A549 (cell line): ENCODE measurements around the gene CLHC1. TPM values are rescaled to one million over a fixed set of nuclear protein-coding genes. Genes with fewer than 3 reads are reported as not detected.
A peak's percentile ranks its signal among the peaks of the same experiment; 100 is the strongest.

Experiments
- ATAC-seq, 2 experiments: fragments of 200-7000 bp in 1 of 2; fragments of >200 bp in 1 of 2; cut with Nextera tagmentation in 1 of 2; cut with Tn5 transposase in 1 of 2; 3 replicates each; pipeline versions ENCODE4 v1.8.0 to v1.9.1; 2018 to 2020; ENCODE audit warnings: mild to moderate bottlenecking in 1 of 2, moderate library complexity in 1 of 2
- CTCF ChIA-PET: fragments of 300-600 bp; sonication (Branson Sonifier 250); formaldehyde crosslinking; extraction: SDS; loops from one replicate; lab custom pipeline; 2021; ENCODE audit warnings: antibody characterized with exemption, inconsistent platforms; lab: Yijun Ruan, JAX
- POLR2A ChIA-PET: fragments of 350-600 bp; formaldehyde crosslinking; extraction: SDS; loops from one replicate; lab custom pipeline; 2021; ENCODE audit warnings: antibody characterized with exemption, inconsistent platforms; lab: Yijun Ruan, JAX
- DNase-seq, 2 experiments: peaks; one replicate each; pipeline versions ENCODE4 v3.0.0 to v3.0.0-alpha.2; 2011 to 2016; ENCODE audit warnings: low read depth in 1 of 2, low spot score in 1 of 2
- FAIRE-seq: peaks from 2 replicates; lab custom pipeline; 2011; peaks lifted over from hg19 to GRCh38; lab: Jason Lieb, UNC
- H3K27ac ChIP-seq, 2 experiments: fragments of >200 bp; sonication (Bioruptor Twin); formaldehyde crosslinking; 3 replicates each; pipeline ENCODE4 v1.5.1; 2016 to 2017
- H3K4me1 ChIP-seq: fragments of >200 bp; sonication (Bioruptor Twin); formaldehyde crosslinking; 3 replicates; pipeline ENCODE4 v1.6.1; 2016
- H3K4me2 ChIP-seq: fragments of >200 bp; sonication (Bioruptor Twin); formaldehyde crosslinking; 3 replicates; pipeline ENCODE4 v1.6.1; 2016
- H3K4me3 ChIP-seq: fragments of >200 bp; sonication (Bioruptor Twin); formaldehyde crosslinking; 3 replicates; pipeline ENCODE4 v1.5.1; 2016
- H3K9me3 ChIP-seq: fragments of >200 bp; sonication (Bioruptor Twin); formaldehyde crosslinking; 3 replicates; pipeline ENCODE4 v1.6.1; 2016
- ATOH8 ChIP-seq: fragments of 250-450 bp; sonication (Bioruptor Pico); IDR thresholded peaks from 2 replicates; pipeline ENCODE4 v1.5.0; 2020; ENCODE audit warnings: low read depth, mild to moderate bottlenecking, moderate library complexity
- BCL3 ChIP-seq: fragments of >200 bp; sonication (Bioruptor Twin); formaldehyde crosslinking; IDR thresholded peaks from 3 replicates; pipeline ENCODE4 v1.6.1; 2016
- CBX8 ChIP-seq: fragments of 200-600 bp; sonication (generic); IDR thresholded peaks from 2 replicates; pipeline ENCODE4 v1.6.1; 2016
- CHD4 ChIP-seq: fragments of 200-600 bp; sonication (generic); IDR thresholded peaks from 2 replicates; pipeline ENCODE4 v1.6.1; 2016; ENCODE audit warnings: antibody characterized with exemption, mild to moderate bottlenecking, borderline replicate concordance
- EHF ChIP-seq: fragments of 250-450 bp; sonication (Bioruptor Pico); IDR thresholded peaks from 2 replicates; pipeline ENCODE4 v1.5.0; 2020; ENCODE audit warnings: mild to moderate bottlenecking
- EHMT2 ChIP-seq: fragments of 200-600 bp; sonication (generic); IDR thresholded peaks from 2 replicates; pipeline ENCODE4 v1.6.1; 2016; ENCODE audit warnings: antibody characterized with exemption, low read depth, mild to moderate bottlenecking, moderate library complexity
- ELK1 ChIP-seq: fragments of 150-350 bp; IDR thresholded peaks from 2 replicates; pipeline ENCODE4 v1.6.1; 2014; ENCODE audit warnings: low read depth, mild to moderate bottlenecking, low read length
- ESRRA ChIP-seq: fragments of 150-350 bp; IDR thresholded peaks from 2 replicates; pipeline ENCODE4 v1.6.1; 2014; ENCODE audit warnings: mild to moderate bottlenecking, low read length, borderline replicate concordance
- FOSB ChIP-seq: fragments of 250-450 bp; sonication (Bioruptor Pico); IDR thresholded peaks from 2 replicates; pipeline ENCODE4 v1.5.0; 2020; ENCODE audit warnings: mild to moderate bottlenecking, moderate library complexity
- HMGXB4 ChIP-seq: fragments of 250-450 bp; sonication (Bioruptor Pico); IDR thresholded peaks from 2 replicates; pipeline ENCODE4 v1.5.0; 2021; ENCODE audit warnings: mild to moderate bottlenecking, moderate library complexity, borderline replicate concordance
- HOXB13 ChIP-seq: fragments of 250-450 bp; sonication (Bioruptor Pico); IDR thresholded peaks from 2 replicates; pipeline ENCODE4 v1.5.0; 2020; ENCODE audit warnings: low read depth, mild to moderate bottlenecking, moderate library complexity
- MAZ ChIP-seq: fragments of 150-350 bp; IDR thresholded peaks from 2 replicates; pipeline ENCODE4 v1.6.1; 2014; ENCODE audit warnings: antibody characterized with exemption, low read depth, low read length, borderline replicate concordance
- MYC ChIP-seq: IDR thresholded peaks from 2 replicates; pipeline ENCODE4 v1.6.1; 2012; ENCODE audit warnings: mild to moderate bottlenecking, inconsistent platforms, low read length, improper control_type of control experiment, borderline replicate concordance
- NFE2L2 ChIP-seq: fragments of 150-350 bp; conservative IDR thresholded peaks from 2 replicates; pipeline ENCODE4 v1.6.1; 2014; ENCODE audit warnings: low read length
- NPAS2 ChIP-seq: fragments of 250-450 bp; sonication (Bioruptor Pico); IDR thresholded peaks from 2 replicates; pipeline ENCODE4 v1.8.0; 2022; ENCODE audit warnings: mild to moderate bottlenecking, moderate library complexity, borderline replicate concordance
- PBX3 ChIP-seq: IDR thresholded peaks from 2 replicates; pipeline ENCODE4 v1.6.1; 2012
- RAD21 ChIP-seq, 2 experiments: fragments of >200 bp in 1 of 2; sonication (Bioruptor Twin) in 1 of 2; formaldehyde crosslinking in 1 of 2; IDR thresholded peaks in 1 of 2; conservative IDR thresholded peaks in 1 of 2; 2 replicates in 1 of 2; 3 replicates in 1 of 2; pipeline ENCODE4 v1.6.1; 2012 to 2018; ENCODE audit warnings: inconsistent platforms in 1 of 2
- REST ChIP-seq: fragments of 200-600 bp; sonication (generic); IDR thresholded peaks from 2 replicates; pipeline ENCODE4 v1.6.1; 2016; ENCODE audit warnings: antibody characterized with exemption, mild to moderate bottlenecking, moderate library complexity
- TFCP2L1 ChIP-seq: fragments of 250-450 bp; sonication (Bioruptor Pico); IDR thresholded peaks from 2 replicates; pipeline ENCODE4 v1.5.0; 2021; ENCODE audit warnings: mild to moderate bottlenecking
- ZFP36 ChIP-seq: fragments of 450-650 bp; IDR thresholded peaks from 2 replicates; pipeline ENCODE4 v1.6.1; 2014; ENCODE audit warnings: borderline replicate concordance; ENCODE audit not compliant: partially characterized antibody
- ZSCAN20 ChIP-seq: fragments of 250-450 bp; sonication (Bioruptor Pico); IDR thresholded peaks from 2 replicates; pipeline ENCODE4 v1.8.0; 2022; ENCODE audit warnings: mild to moderate bottlenecking, moderate library complexity
- WGBS: methylation state at CpG from one replicate; pipeline ENCODE4 v1.1.6; 2017; ENCODE audit errors: missing lambda C conversion rate; 5-methylcytosine and 5-hydroxymethylcytosine counted together
- polyA plus RNA-seq, 4 experiments: library from polyadenylated mRNA; depleted of rRNA in 3 of 4; stranded (reverse); fragments of >200 nt; fragmentation: RNase III in 1 of 4; extraction: RNeasy Plus Mini Kit Qiagen cat#74134 plus additional on column Dnase treatment in 1 of 4; gene quantifications; 2 replicates in 3 of 4; 3 replicates in 1 of 4; pipeline ENCODE4 v1.2.3, GENCODE V29; 2011 to 2017

CLHC1 gene
- polyA plus RNA-seq, 2 of the 4 experiments (the other 2 are of a cell fraction): 3.2 to 8.5 TPM

GRCh38 chr2:55163941-55164390 is 68.1 kb downstream of the CLHC1 start:
- CTCF ChIA-PET: interaction anchor here (0.8 to 17.5 kb wide), 7 partner anchors 10 to 981 kb away, joined by 3 to 351 read pairs (median 127); partner anchors contain the start of gene RTN4
- H3K4me3 ChIP-seq: no peak overlapping the region
- peak overlapping the region in 1 of 2 experiments; percentile 36; a peak in 2 of 6 replicates for H3K27ac ChIP-seq
- H3K9me3 ChIP-seq: no peaks in the 10 kb centered on the region
- H3K4me1 ChIP-seq: peaks cover 41% of the 10 kb centered on the region
- TF ChIP-seq MAZ (no peak), CHD4 (no peak), RAD21 (conservative IDR thresholded peaks at IDR 0.05 in 1 of 2, IDR thresholded peaks at IDR 0.05 in 1 of 2) (no peak), FOSB (CRISPR knock-in tag) (no peak), TFCP2L1 (CRISPR knock-in tag) (no peak), ATOH8 (CRISPR knock-in tag) (no peak), ELK1 (no peak), NPAS2 (CRISPR knock-in tag) (no peak), REST (no peak; the same call in 1 of the 2 replicates), ESRRA (no peak), NFE2L2 (no peak), HOXB13 (CRISPR knock-in tag) (no peak)
- TF ChIP-seq, all 56 proteins: peak for 0
- 19% methylated on average over 7 of the region's 7 CpGs for WGBS
- peak overlapping the region; percentile 25 for H3K4me2 ChIP-seq
- ATAC-seq (no peak), DNase-seq (no peak), FAIRE-seq (no peak)
- POLR2A ChIA-PET: interaction anchor here (2.2 to 5.4 kb wide), 2 partner anchors 113 to 115 kb away, joined by 5 to 34 read pairs; partner anchors contain the start of gene RTN4

GRCh38 chr2:55163274-55163721 is 68.8 kb downstream of the CLHC1 start:
- 84% methylated on average over 9 of the region's 9 CpGs for WGBS
- Histone ChIP-seq H3K27ac (peak overlapping the region in 1 of 2 experiments; percentile 36; a peak in 1 of 6 replicates), H3K4me1 (peaks cover 36% of the 10 kb centered on the region), H3K4me3 (no peak overlapping the region), H3K9me3 (no peaks in the 10 kb centered on the region), H3K4me2 (peak overlapping the region; percentile 25)
- POLR2A ChIA-PET: interaction anchor here (0.6 to 2.2 kb wide), 2 partner anchors 71 to 115 kb away, joined by 3 to 5 read pairs; no protein-coding TSS in a partner anchor
- ATAC-seq (no peak), DNase-seq (no peak), FAIRE-seq (no peak)
- CTCF ChIA-PET: interaction anchor here (1.0 to 17.5 kb wide), 8 partner anchors 9 to 264 kb away, joined by 3 to 351 read pairs (median 68); partner anchors contain the start of gene RTN4
- TF ChIP-seq CHD4 (no peak), ATOH8 (CRISPR knock-in tag) (no peak), BCL3 (no peak), MYC (no peak), NPAS2 (CRISPR knock-in tag) (no peak), EHMT2 (no peak), EHF (CRISPR knock-in tag) (no peak), ZFP36 (no peak), PBX3 (no peak), CBX8 (no peak), NFE2L2 (no peak), ZSCAN20 (no peak), HMGXB4 (CRISPR knock-in tag) (no peak), TFCP2L1 (CRISPR knock-in tag) (no peak)
